Uterus (tissue), 4 donors: ENCODE measurements around the gene TOMM70. TPM values are rescaled to one million over a fixed set of nuclear protein-coding genes. Genes with fewer than 3 reads are reported as not detected.
A peak's percentile ranks its signal among the peaks of the same experiment; 100 is the strongest.

ENCODE experiments used
- DNase-seq, 2 donors: peaks; one replicate each; pipeline ENCODE4 v3.0.0-alpha.2; 2019 to 2020
- H3K27ac ChIP-seq, 2 donors: fragments of 200-600 bp; sonication (generic); 1 replicate in 1 of 2; 2 replicates in 1 of 2; pipeline ENCODE4 v1.5.1; 2016 to 2018
- H3K27me3 ChIP-seq, 2 donors: fragments of 200-600 bp; sonication (generic); one replicate each; pipeline ENCODE4 v1.5.1; 2018 to 2019; ENCODE audit warnings: control low read depth in 1 of 2
- H3K36me3 ChIP-seq, 2 donors: fragments of 200-600 bp; sonication (generic); one replicate each; pipeline ENCODE4 v1.5.1; 2019; ENCODE audit warnings: control low read depth in 1 of 2
- H3K4me1 ChIP-seq, 2 donors: fragments of 200-600 bp; sonication (generic); one replicate each; pipeline ENCODE4 v1.5.1; 2018 to 2019; ENCODE audit warnings: control low read depth in 1 of 2
- H3K4me3 ChIP-seq, 2 donors: fragments of 200-600 bp; sonication (generic); 1 replicate in 1 of 2; 2 replicates in 1 of 2; pipeline ENCODE4 v1.5.1; 2018 to 2019; ENCODE audit warnings: mild to moderate bottlenecking in 1 of 2
- H3K9me3 ChIP-seq, 2 donors: fragments of 200-600 bp; sonication (generic); one replicate each; pipeline ENCODE4 v1.5.1; 2019; ENCODE audit warnings: control low read depth in 1 of 2
- CTCF ChIP-seq, 4 experiments: fragments of 200-600 bp in 2 of 4; fragments of 450-650 bp in 2 of 4; sonication (generic) in 2 of 4; IDR thresholded peaks; one replicate each; pipeline ENCODE4 v1.5.1; 2016 to 2019; ENCODE audit warnings: antibody characterized with exemption in 4 of 4, mild to moderate bottlenecking in 2 of 4, moderate library complexity in 1 of 4
- POLR2A ChIP-seq, 2 donors: fragments of 450-650 bp; IDR thresholded peaks; one replicate each; pipeline ENCODE4 v1.6.1; 2016; ENCODE audit warnings: antibody characterized with exemption in 2 of 2, mild to moderate bottlenecking in 1 of 2, moderate library complexity in 1 of 2
- intact Hi-C: fragments of 100-400 bp; cut with DNase I; formaldehyde crosslinking; loops from one replicate; pipeline ENCODE4 v1.15.1; 2023; ENCODE audit warnings: low total_unique reads
- total RNA-seq, 4 donors: library from RNA; depleted of rRNA in 3 of 4; stranded (reverse); fragments of >200 nt in 3 of 4; gene quantifications; one replicate each; pipeline versions ENCODE4 v1.1.0 to v1.2.4, GENCODE V29; 2014 to 2023
- donor health status: DM: yes; HTN: yes; CAD: no.

TOMM70 gene
- total RNA-seq, 4 donors from 2014 or later = 16.8 to 86.1 (median 35.9) TPM

- no peaks in the 10 kb centered on the region for H3K36me3 ChIP-seq
- no peak overlapping the region for H3K27ac ChIP-seq
- peak; percentile 32 to 34 for DNase-seq
- no peak overlapping the region for H3K4me3 ChIP-seq
- intact Hi-C loops = no loop called here
- H3K27me3 ChIP-seq = no peaks in the 10 kb centered on the region
- no peak for TF ChIP-seq POLR2A (IDR thresholded peaks at IDR 0.05)
- TF ChIP-seq CTCF (IDR thresholded peaks at IDR 0.05) = peak; percentile 45 to 66 (median 58)
- H3K9me3 ChIP-seq = no peaks in the 10 kb centered on the region
- no peaks in the 10 kb centered on the region for H3K4me1 ChIP-seq
These were observed 84.2 kb downstream of the TOMM70 start for GRCh38 chr3:100316641-100317069.

Other genes starting within 250 kb of the TOMM70 start
- gene TBC1D23, start 140.1 kb downstream of the TOMM70 start, total RNA-seq = 100 to 1,000 TPM in 2 of 4 donors, 10 to 100 TPM in 2; 40.7 to 397 (median 101) TPM
- 10 to 100 TPM; 12.4 to 39.0 (median 19.2) TPM for gene NIT2, start 66.3 kb downstream of the TOMM70 start, total RNA-seq
- 10 to 100 TPM in 1 of 4 donors, 1 to 10 TPM in 2, not detected in 1; 1.3 to 12.9 (median 4.4) TPM for gene LNP1, start 450 bp upstream of the TOMM70 start, total RNA-seq
- gene TMEM45A, start 91.5 kb upstream of the TOMM70 start, total RNA-seq = 10 to 100 TPM; 15.4 to 51.0 (median 28.3) TPM
- under 1 TPM in 2 of 4 donors, not detected in 2; 0.21 to 0.70 TPM for gene ADGRG7, start 208.5 kb upstream of the TOMM70 start, total RNA-seq